SK-N-SH (cell line): ENCODE data around the gene LPP. TPM values are rescaled to one million over a fixed set of nuclear protein-coding genes. Genes with fewer than 3 reads are reported as not detected.

Experiments used
- CTCF ChIA-PET: fragments of 300-600, 350-600 bp; formaldehyde crosslinking; extraction: SDS; loops from one replicate; lab custom pipeline; 2021; lab: Yijun Ruan, JAX
- POLR2A ChIA-PET: fragments of 350-600 bp; sonication (Branson Sonifier 250); formaldehyde crosslinking; extraction: SDS; loops from one replicate; lab custom pipeline; 2020; ENCODE audit warnings: antibody characterized with exemption, inconsistent platforms; lab: Yijun Ruan, JAX
- DNase-seq: peaks from one replicate; pipeline ENCODE4 v3.0.0; 2012
- H2AFZ ChIP-seq: fragments of 200-600 bp; sonication (generic); 2 replicates; pipeline ENCODE4 v1.8.1; 2016; ENCODE audit warnings: antibody characterized with exemption, mild to moderate bottlenecking, low read depth
- H3F3A ChIP-seq: fragments of 200-600 bp; sonication (generic); replicated peaks from 2 replicates; pipeline ENCODE3; 2016; ENCODE audit warnings: antibody characterized with exemption, mild to moderate bottlenecking; ENCODE audit not compliant: insufficient read depth
- H3K27ac ChIP-seq, 2 experiments: fragments of 200-500 bp in 1 of 2; fragments of 200-600 bp in 1 of 2; sonication (Bioruptor generic) in 1 of 2; sonication (generic), shearing (Covaris generic) in 1 of 2; 2 replicates each; pipeline versions ENCODE4 v1.5.1 to v1.6.1; 2014 to 2016; ENCODE audit warnings: low read depth in 2 of 2, inconsistent platforms in 1 of 2, low read length in 1 of 2, mild to moderate bottlenecking in 1 of 2, mixed read lengths in 1 of 2
- H3K27me3 ChIP-seq: fragments of 200-600 bp; sonication (generic), shearing (Covaris generic); 2 replicates; pipeline ENCODE4 v1.6.1; 2016; ENCODE audit warnings: mixed run types; ENCODE audit not compliant: insufficient read depth
- H3K36me3 ChIP-seq, 2 experiments: fragments of 200-500 bp in 1 of 2; fragments of 200-600 bp in 1 of 2; sonication (Bioruptor generic) in 1 of 2; sonication (generic) in 1 of 2; replicated peaks in 1 of 2; 2 replicates each; pipeline versions ENCODE3 to v1.5.1; 2014 to 2016; ENCODE audit warnings: low read length in 1 of 2, mild to moderate bottlenecking in 1 of 2; ENCODE audit not compliant: insufficient read depth in 2 of 2, control insufficient read depth in 1 of 2
- H3K4me1 ChIP-seq, 2 experiments: fragments of 200-500 bp in 1 of 2; fragments of 200-600 bp in 1 of 2; sonication (Bioruptor generic) in 1 of 2; sonication (generic), shearing (Covaris generic) in 1 of 2; 2 replicates each; pipeline versions ENCODE4 v1.5.1 to v1.6.1; 2014 to 2016; ENCODE audit warnings: low read depth in 1 of 2, low read length in 1 of 2, mixed run types in 1 of 2; ENCODE audit not compliant: insufficient read depth in 2 of 2, control insufficient read depth in 1 of 2
- H3K4me2 ChIP-seq: fragments of 200-600 bp; sonication (generic), shearing (Covaris generic); 2 replicates; pipeline ENCODE4 v1.6.1; 2017; ENCODE audit warnings: mixed run types
- H3K4me3 ChIP-seq, 2 experiments: fragments of 200-500 bp in 1 of 2; fragments of 200-600 bp in 1 of 2; sonication (Bioruptor generic) in 1 of 2; sonication (generic), shearing (Covaris generic) in 1 of 2; 2 replicates each; pipeline versions ENCODE4 v1.5.1 to v1.8.1; 2014 to 2016; ENCODE audit warnings: low read depth in 2 of 2, inconsistent platforms in 1 of 2, low read length in 1 of 2, mild to moderate bottlenecking in 1 of 2, mixed read lengths in 1 of 2, moderate library complexity in 1 of 2
- H3K79me2 ChIP-seq: fragments of 200-600 bp; sonication (generic); 2 replicates; pipeline ENCODE4 v1.8.1; 2017; ENCODE audit warnings: mild to moderate bottlenecking; ENCODE audit not compliant: insufficient read depth
- H3K9ac ChIP-seq: fragments of 200-600 bp; sonication (generic); 2 replicates; pipeline ENCODE4 v1.6.1; 2017; ENCODE audit warnings: mixed run types
- H3K9me2 ChIP-seq: fragments of 200-600 bp; sonication (generic); 2 replicates; pipeline ENCODE4 v1.6.1; 2017; ENCODE audit warnings: mixed run types
- H3K9me3 ChIP-seq: fragments of 200-600 bp; sonication (generic); 2 replicates; pipeline ENCODE4 v1.6.1; 2017; ENCODE audit warnings: mixed run types, mild to moderate bottlenecking, moderate library complexity
- H4K20me1 ChIP-seq: fragments of 200-600 bp; sonication (generic); 2 replicates; pipeline ENCODE4 v1.6.1; 2017; ENCODE audit warnings: mild to moderate bottlenecking, mixed run types; ENCODE audit not compliant: insufficient read depth
- ELF1 ChIP-seq: IDR thresholded peaks from 2 replicates; pipeline ENCODE4 v1.4.0; 2012
- FOSL2 ChIP-seq: IDR thresholded peaks from 2 replicates; pipeline ENCODE4 v1.4.0; 2012; ENCODE audit warnings: low read depth, mild to moderate bottlenecking, moderate library complexity, borderline replicate concordance
- FOXJ3 ChIP-seq: sonication (generic); formaldehyde crosslinking; IDR thresholded peaks from 2 replicates; pipeline ENCODE4 v1.5.1; 2020; ENCODE audit warnings: mild to moderate bottlenecking, missing genetic modification reagents
- GATA2 ChIP-seq: sonication (generic); formaldehyde crosslinking; IDR thresholded peaks from 2 replicates; pipeline ENCODE4 v1.5.0; 2020; ENCODE audit warnings: mild to moderate bottlenecking, missing genetic modification reagents
- NFIC ChIP-seq: IDR thresholded peaks from 2 replicates; pipeline ENCODE4 v1.4.0; 2012; ENCODE audit warnings: borderline replicate concordance
- POLR2AphosphoS5 ChIP-seq: IDR thresholded peaks from 2 replicates; pipeline ENCODE4 v1.6.1; 2012; ENCODE audit warnings: low read depth, low read length
- RCOR1 ChIP-seq: fragments of 150-350 bp; IDR thresholded peaks from 2 replicates; pipeline ENCODE4 v1.6.1; 2017; ENCODE audit warnings: antibody characterized with exemption, low read length
- RFX5 ChIP-seq: IDR thresholded peaks from 2 replicates; pipeline ENCODE4 v1.6.1; 2012; ENCODE audit warnings: mild to moderate bottlenecking, improper control_type of control experiment, low read length
- RXRA ChIP-seq: IDR thresholded peaks from 2 replicates; pipeline ENCODE4 v1.4.0; 2012; ENCODE audit warnings: low read depth, mild to moderate bottlenecking, borderline replicate concordance
- SIN3A ChIP-seq: IDR thresholded peaks from 2 replicates; pipeline ENCODE4 v1.6.1; 2012; ENCODE audit warnings: low read depth, mild to moderate bottlenecking, low read length, moderate library complexity, borderline replicate concordance
- TEAD4 ChIP-seq: IDR thresholded peaks from 2 replicates; pipeline ENCODE4 v1.4.0; 2012; ENCODE audit warnings: mild to moderate bottlenecking, borderline replicate concordance; ENCODE audit not compliant: insufficient read depth
- WGBS: methylation state at CpG from one replicate; pipeline ENCODE4 v1.1.6; 2017; ENCODE audit warnings: low lambda C conversion rate; 5-methylcytosine and 5-hydroxymethylcytosine counted together
- polyA plus RNA-seq, 3 experiments: library from polyadenylated mRNA; depleted of rRNA; stranded (reverse); fragments of >200 nt; gene quantifications; 2 replicates each; pipeline ENCODE4 v1.2.3, GENCODE V29; 2012
- TF ChIP-seq, protein P1 (sequence below): fragments of 150-350 bp; IDR thresholded peaks from 2 replicates; pipeline ENCODE4 v1.6.1; 2016; ENCODE audit warnings: mild to moderate bottlenecking, low read depth, low read length
- TF ChIP-seq, protein P2 (sequence below): fragments of 150-350 bp; IDR thresholded peaks from 2 replicates; pipeline ENCODE4 v1.6.1; 2017; ENCODE audit warnings: antibody characterized with exemption, low read length, low read depth, borderline replicate concordance
- TF ChIP-seq, protein P3 (sequence below): IDR thresholded peaks from 2 replicates; pipeline ENCODE4 v1.4.0; 2012; ENCODE audit warnings: low read depth, borderline replicate concordance
- TF ChIP-seq, protein P4 (sequence below): fragments of 200-600 bp; sonication (generic); IDR thresholded peaks from 2 replicates; pipeline ENCODE4 v1.6.1; 2017; ENCODE audit warnings: antibody characterized with exemption, mild to moderate bottlenecking, moderate library complexity
- TF ChIP-seq, protein P5 (sequence below): IDR thresholded peaks from 2 replicates; pipeline ENCODE4 v1.4.0; 2012; ENCODE audit warnings: low read depth
- TF ChIP-seq, protein P6 (sequence below): IDR thresholded peaks from 2 replicates; pipeline ENCODE4 v1.4.0; 2012; ENCODE audit warnings: low read depth, borderline replicate concordance
- TF ChIP-seq, protein P7 (sequence below): IDR thresholded peaks from 2 replicates; pipeline ENCODE4; 2012

The LPP gene
- polyA plus RNA-seq, 1 of the 3 experiments (the other 2 are of a cell fraction), result 6.6 TPM

DNA sequence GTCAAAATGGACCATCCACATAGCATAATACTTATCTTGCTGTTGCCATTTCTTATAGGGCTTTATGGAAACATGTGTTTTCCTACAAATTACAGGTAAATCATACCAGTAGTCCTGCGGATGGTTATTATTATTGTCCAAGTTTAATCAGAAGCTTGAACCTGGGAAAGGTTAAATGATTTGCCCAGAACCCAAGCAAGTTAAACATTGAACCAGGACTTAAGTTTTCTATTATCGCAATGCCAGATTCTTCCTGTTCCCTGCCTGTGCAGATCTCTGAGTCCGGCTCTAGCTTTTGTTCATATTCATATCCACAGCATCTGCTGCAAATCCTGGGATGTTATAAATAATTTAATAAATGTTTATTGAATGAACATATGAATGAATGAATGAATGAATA is 12.5 kb downstream of the LPP start:
- peaks cover 4% of the 10 kb centered on the region for H3F3A ChIP-seq
- no peaks in the 10 kb centered on the region for H3K36me3 ChIP-seq
- peaks cover 100% of the 10 kb centered on the region for H3K79me2 ChIP-seq
- H2AFZ ChIP-seq, result no peak overlapping the region
- peak overlapping the region in 1 of 2 experiments; percentile 46; a peak in 2 of 4 replicates for H3K27ac ChIP-seq
- H3K9me3 ChIP-seq, result no peaks in the 10 kb centered on the region
- CTCF ChIA-PET, result no interaction called here
- H4K20me1 ChIP-seq, result peaks cover 88% of the 10 kb centered on the region
- H3K27me3 ChIP-seq, result no peaks in the 10 kb centered on the region
- TF ChIP-seq FOSL2 (no peak), GATA2 (CRISPR knock-in tag) (no peak), NFIC (no peak), TEAD4 (no peak), ELF1 (no peak)
- TF ChIP-seq, protein P1, sequence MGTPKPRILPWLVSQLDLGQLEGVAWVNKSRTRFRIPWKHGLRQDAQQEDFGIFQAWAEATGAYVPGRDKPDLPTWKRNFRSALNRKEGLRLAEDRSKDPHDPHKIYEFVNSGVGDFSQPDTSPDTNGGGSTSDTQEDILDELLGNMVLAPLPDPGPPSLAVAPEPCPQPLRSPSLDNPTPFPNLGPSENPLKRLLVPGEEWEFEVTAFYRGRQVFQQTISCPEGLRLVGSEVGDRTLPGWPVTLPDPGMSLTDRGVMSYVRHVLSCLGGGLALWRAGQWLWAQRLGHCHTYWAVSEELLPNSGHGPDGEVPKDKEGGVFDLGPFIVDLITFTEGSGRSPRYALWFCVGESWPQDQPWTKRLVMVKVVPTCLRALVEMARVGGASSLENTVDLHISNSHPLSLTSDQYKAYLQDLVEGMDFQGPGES, result no peak
- TF ChIP-seq, protein P2, sequence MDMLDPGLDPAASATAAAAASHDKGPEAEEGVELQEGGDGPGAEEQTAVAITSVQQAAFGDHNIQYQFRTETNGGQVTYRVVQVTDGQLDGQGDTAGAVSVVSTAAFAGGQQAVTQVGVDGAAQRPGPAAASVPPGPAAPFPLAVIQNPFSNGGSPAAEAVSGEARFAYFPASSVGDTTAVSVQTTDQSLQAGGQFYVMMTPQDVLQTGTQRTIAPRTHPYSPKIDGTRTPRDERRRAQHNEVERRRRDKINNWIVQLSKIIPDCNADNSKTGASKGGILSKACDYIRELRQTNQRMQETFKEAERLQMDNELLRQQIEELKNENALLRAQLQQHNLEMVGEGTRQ, result no peak
- TF ChIP-seq, all 33 proteins: peak for 0
- WGBS, result 57% methylated on average over 3 of the region's 3 CpGs
- H3K4me1 ChIP-seq, result peaks cover 0 to 15% of the 10 kb centered on the region in 2 experiments; a peak in 2 of 4 replicates
- peak overlapping the region; percentile 49; the same call in 1 of the 2 replicates for H3K4me2 ChIP-seq
- H3K9ac ChIP-seq, result no peak overlapping the region
- no peak for DNase-seq
- H3K4me3 ChIP-seq, result no peak overlapping the region
- POLR2A ChIA-PET, result no interaction called here
- H3K9me2 ChIP-seq, result no peaks in the 10 kb centered on the region

DNA sequence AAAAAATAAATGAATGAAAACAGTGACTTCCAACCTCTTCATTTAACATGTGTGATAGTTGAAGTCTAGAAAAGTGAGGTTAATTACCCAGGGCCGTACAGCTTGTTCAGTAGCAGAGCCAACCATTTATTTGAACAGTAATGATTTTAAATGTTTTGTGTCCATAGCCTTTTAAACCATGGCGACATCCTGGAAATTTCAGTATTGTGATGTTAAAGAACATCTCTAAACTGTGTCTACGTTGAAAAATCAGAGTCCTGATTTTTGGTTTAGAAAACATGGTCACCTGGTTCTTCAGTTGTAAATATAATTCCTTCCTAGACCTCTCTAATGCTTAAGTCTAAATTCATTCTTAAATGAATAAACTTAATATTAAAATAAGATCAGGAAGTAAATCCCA is 14.2 kb downstream of the LPP start:
- no peak overlapping the region for H3K4me2 ChIP-seq
- H3K4me1 ChIP-seq, result peaks cover 0 to 15% of the 10 kb centered on the region in 2 experiments; a peak in 2 of 4 replicates
- CTCF ChIA-PET, result no interaction called here
- no peaks in the 10 kb centered on the region for H3K9me3 ChIP-seq
- no peaks in the 10 kb centered on the region for H3K9me2 ChIP-seq
- 65% methylated on average over 3 of the region's 3 CpGs for WGBS
- no peaks in the 10 kb centered on the region for H3K27me3 ChIP-seq
- H3K36me3 ChIP-seq, result no peaks in the 10 kb centered on the region
- H2AFZ ChIP-seq, result no peak overlapping the region
- peaks cover 4% of the 10 kb centered on the region for H3F3A ChIP-seq
- no peak for DNase-seq
- H3K9ac ChIP-seq, result no peak overlapping the region
- POLR2A ChIA-PET, result no interaction called here
- no peak overlapping the region for H3K27ac ChIP-seq
- peaks cover 100% of the 10 kb centered on the region for H3K79me2 ChIP-seq
- H3K4me3 ChIP-seq, result no peak overlapping the region
- peaks cover 74% of the 10 kb centered on the region for H4K20me1 ChIP-seq
- no peak for TF ChIP-seq RXRA
- TF ChIP-seq RCOR1, result no peak
- no peak for TF ChIP-seq SIN3A
- TF ChIP-seq GATA2 (CRISPR knock-in tag), result no peak
- TF ChIP-seq, protein P3, sequence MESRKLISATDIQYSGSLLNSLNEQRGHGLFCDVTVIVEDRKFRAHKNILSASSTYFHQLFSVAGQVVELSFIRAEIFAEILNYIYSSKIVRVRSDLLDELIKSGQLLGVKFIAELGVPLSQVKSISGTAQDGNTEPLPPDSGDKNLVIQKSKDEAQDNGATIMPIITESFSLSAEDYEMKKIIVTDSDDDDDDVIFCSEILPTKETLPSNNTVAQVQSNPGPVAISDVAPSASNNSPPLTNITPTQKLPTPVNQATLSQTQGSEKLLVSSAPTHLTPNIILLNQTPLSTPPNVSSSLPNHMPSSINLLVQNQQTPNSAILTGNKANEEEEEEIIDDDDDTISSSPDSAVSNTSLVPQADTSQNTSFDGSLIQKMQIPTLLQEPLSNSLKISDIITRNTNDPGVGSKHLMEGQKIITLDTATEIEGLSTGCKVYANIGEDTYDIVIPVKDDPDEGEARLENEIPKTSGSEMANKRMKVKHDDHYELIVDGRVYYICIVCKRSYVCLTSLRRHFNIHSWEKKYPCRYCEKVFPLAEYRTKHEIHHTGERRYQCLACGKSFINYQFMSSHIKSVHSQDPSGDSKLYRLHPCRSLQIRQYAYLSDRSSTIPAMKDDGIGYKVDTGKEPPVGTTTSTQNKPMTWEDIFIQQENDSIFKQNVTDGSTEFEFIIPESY, result no peak
- no peak for TF ChIP-seq POLR2AphosphoS5
- TF ChIP-seq, protein P4, sequence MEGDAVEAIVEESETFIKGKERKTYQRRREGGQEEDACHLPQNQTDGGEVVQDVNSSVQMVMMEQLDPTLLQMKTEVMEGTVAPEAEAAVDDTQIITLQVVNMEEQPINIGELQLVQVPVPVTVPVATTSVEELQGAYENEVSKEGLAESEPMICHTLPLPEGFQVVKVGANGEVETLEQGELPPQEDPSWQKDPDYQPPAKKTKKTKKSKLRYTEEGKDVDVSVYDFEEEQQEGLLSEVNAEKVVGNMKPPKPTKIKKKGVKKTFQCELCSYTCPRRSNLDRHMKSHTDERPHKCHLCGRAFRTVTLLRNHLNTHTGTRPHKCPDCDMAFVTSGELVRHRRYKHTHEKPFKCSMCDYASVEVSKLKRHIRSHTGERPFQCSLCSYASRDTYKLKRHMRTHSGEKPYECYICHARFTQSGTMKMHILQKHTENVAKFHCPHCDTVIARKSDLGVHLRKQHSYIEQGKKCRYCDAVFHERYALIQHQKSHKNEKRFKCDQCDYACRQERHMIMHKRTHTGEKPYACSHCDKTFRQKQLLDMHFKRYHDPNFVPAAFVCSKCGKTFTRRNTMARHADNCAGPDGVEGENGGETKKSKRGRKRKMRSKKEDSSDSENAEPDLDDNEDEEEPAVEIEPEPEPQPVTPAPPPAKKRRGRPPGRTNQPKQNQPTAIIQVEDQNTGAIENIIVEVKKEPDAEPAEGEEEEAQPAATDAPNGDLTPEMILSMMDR, result no peak
- TF ChIP-seq, protein P1, result no peak
- TF ChIP-seq, protein P5, sequence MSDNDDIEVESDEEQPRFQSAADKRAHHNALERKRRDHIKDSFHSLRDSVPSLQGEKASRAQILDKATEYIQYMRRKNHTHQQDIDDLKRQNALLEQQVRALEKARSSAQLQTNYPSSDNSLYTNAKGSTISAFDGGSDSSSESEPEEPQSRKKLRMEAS, result no peak
- TF ChIP-seq RFX5, result no peak
- TF ChIP-seq, protein P6, sequence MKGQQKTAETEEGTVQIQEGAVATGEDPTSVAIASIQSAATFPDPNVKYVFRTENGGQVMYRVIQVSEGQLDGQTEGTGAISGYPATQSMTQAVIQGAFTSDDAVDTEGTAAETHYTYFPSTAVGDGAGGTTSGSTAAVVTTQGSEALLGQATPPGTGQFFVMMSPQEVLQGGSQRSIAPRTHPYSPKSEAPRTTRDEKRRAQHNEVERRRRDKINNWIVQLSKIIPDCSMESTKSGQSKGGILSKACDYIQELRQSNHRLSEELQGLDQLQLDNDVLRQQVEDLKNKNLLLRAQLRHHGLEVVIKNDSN, result no peak
- TF ChIP-seq FOXJ3 (CRISPR knock-in tag), result no peak
- TF ChIP-seq, protein P7, sequence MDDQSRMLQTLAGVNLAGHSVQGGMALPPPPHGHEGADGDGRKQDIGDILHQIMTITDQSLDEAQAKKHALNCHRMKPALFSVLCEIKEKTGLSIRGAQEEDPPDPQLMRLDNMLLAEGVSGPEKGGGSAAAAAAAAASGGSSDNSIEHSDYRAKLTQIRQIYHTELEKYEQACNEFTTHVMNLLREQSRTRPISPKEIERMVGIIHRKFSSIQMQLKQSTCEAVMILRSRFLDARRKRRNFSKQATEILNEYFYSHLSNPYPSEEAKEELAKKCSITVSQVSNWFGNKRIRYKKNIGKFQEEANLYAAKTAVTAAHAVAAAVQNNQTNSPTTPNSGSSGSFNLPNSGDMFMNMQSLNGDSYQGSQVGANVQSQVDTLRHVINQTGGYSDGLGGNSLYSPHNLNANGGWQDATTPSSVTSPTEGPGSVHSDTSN, result no peak
